Smooth muscle cell (in vitro differentiated cells): ENCODE measurements around the gene FHOD3. TPM values are rescaled to one million over a fixed set of nuclear protein-coding genes. Genes with fewer than 3 reads are reported as not detected.
A peak's percentile ranks its signal among the peaks of the same experiment; 100 is the strongest.

ENCODE experiments used
- DNase-seq: peaks from one replicate; lab custom pipeline; 2025; ENCODE audit not compliant: unreplicated experiment; lab: John Stamatoyannopoulos, UW
- H2AFZ ChIP-seq: fragments of 200-600 bp; sonication (generic); 2 replicates; pipeline ENCODE4 v1.6.0; 2016; ENCODE audit warnings: antibody characterized with exemption, low read depth, mild to moderate bottlenecking
- H3F3A ChIP-seq: fragments of 200-600 bp; sonication (generic); 2 replicates; pipeline ENCODE4 v1.6.0; 2017; ENCODE audit warnings: antibody characterized with exemption, low read depth
- H3K27ac ChIP-seq: fragments of 200-600 bp; sonication (generic); 2 replicates; pipeline ENCODE4 v1.5.1; 2016; ENCODE audit warnings: low read depth, mild to moderate bottlenecking
- H3K27me3 ChIP-seq: fragments of 200-600 bp; sonication (generic); 2 replicates; pipeline ENCODE4 v1.6.1; 2016; ENCODE audit warnings: low read depth, mild to moderate bottlenecking
- H3K36me3 ChIP-seq: fragments of 200-600 bp; sonication (generic); 2 replicates; pipeline ENCODE4 v1.5.1; 2016; ENCODE audit warnings: low read depth
- H3K4me1 ChIP-seq: fragments of 200-600 bp; sonication (generic); 2 replicates; pipeline ENCODE4 v1.5.1; 2016; ENCODE audit warnings: low read depth
- H3K4me2 ChIP-seq: fragments of 200-600 bp; sonication (generic); 2 replicates; pipeline ENCODE4 v1.6.0; 2016; ENCODE audit warnings: mild to moderate bottlenecking
- H3K4me3 ChIP-seq: fragments of 200-600 bp; sonication (generic); 2 replicates; pipeline ENCODE4 v1.5.1; 2016; ENCODE audit warnings: mild to moderate bottlenecking
- H3K79me2 ChIP-seq: fragments of 200-600 bp; sonication (generic); 2 replicates; pipeline ENCODE4 v1.6.0; 2016; ENCODE audit warnings: low read depth, mild to moderate bottlenecking
- H3K9ac ChIP-seq: fragments of 200-600 bp; sonication (generic); 2 replicates; pipeline ENCODE4 v1.6.0; 2016; ENCODE audit warnings: low read depth
- H3K9me3 ChIP-seq: fragments of 200-600 bp; sonication (generic); replicated peaks from 2 replicates; pipeline ENCODE4 v1.5.1; 2016; ENCODE audit warnings: low read depth
- H4K20me1 ChIP-seq: fragments of 200-600 bp; sonication (generic); 2 replicates; pipeline ENCODE4 v1.6.0; 2016; ENCODE audit warnings: low read depth
- CTCF ChIP-seq: fragments of 200-600 bp; sonication (generic); IDR thresholded peaks from 2 replicates; pipeline ENCODE4 v1.5.1; 2017; ENCODE audit warnings: borderline replicate concordance, mild to moderate bottlenecking, antibody characterized with exemption; ENCODE audit not compliant: insufficient read depth, poor library complexity, severe bottlenecking
- WGBS: methylation state at CpG from one replicate; pipeline ENCODE4 v1.1.7; 2016; ENCODE audit warnings: low lambda C conversion rate; 5-methylcytosine and 5-hydroxymethylcytosine counted together
- polyA plus RNA-seq: library from polyadenylated mRNA; unstranded; fragments of >200 nt; fragmentation: Nextera tagmentation; extraction: Ambion mirVana; gene quantifications from 2 replicates; pipeline ENCODE4 v1.2.1, GENCODE V29; 2016
- total RNA-seq: library from RNA; depleted of rRNA; stranded (reverse); fragments of >200 nt; gene quantifications from 2 replicates; pipeline ENCODE4 v1.2.3, GENCODE V29; 2014

Gene FHOD3
- total and polyA plus RNA-seq, 2 experiments from 2014 or later = 6.3 to 19.4 TPM

DNA sequence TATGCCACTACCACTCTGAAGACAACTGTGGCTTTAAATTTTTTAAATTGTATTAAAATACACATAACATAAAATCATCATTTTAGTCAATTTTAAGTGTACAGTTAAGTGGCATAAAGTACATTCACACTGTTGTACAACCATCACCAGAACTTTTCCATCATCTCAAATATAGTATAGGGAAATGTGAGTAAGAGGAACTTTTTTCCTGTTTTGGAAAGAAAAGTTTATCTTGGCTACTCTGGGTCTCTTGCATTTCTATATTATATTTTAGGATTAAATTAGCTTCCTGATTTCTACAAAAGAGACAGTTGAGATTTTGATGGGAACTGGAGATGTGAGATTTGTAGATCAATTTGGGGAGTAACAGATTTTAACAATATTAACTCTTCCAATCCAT is 528.0 kb downstream of the FHOD3 start:
- H3K4me1 ChIP-seq = peaks cover 3% of the 10 kb centered on the region
- H3K27ac ChIP-seq = no peak overlapping the region
- H3K4me3 ChIP-seq = no peak overlapping the region
- H4K20me1 ChIP-seq = no peaks in the 10 kb centered on the region
- H3K36me3 ChIP-seq = no peaks in the 10 kb centered on the region
- H3K4me2 ChIP-seq = no peak overlapping the region
- no peaks in the 10 kb centered on the region for H3K27me3 ChIP-seq
- H3K9ac ChIP-seq = no peak overlapping the region
- DNase-seq = no peak
- TF ChIP-seq CTCF = no peak
- no peak overlapping the region for H2AFZ ChIP-seq
- no peaks in the 10 kb centered on the region for H3F3A ChIP-seq
- H3K9me3 ChIP-seq = no peaks in the 10 kb centered on the region
- peaks cover 9% of the 10 kb centered on the region for H3K79me2 ChIP-seq

GRCh38 chr18:36826556-36826955 is 529.0 kb downstream of the FHOD3 start:
- TF ChIP-seq CTCF = no peak
- H3K27me3 ChIP-seq = no peaks in the 10 kb centered on the region
- no peak overlapping the region for H2AFZ ChIP-seq
- DNase-seq = no peak
- H3K9ac ChIP-seq = no peak overlapping the region
- no peak overlapping the region for H3K4me2 ChIP-seq
- H3K27ac ChIP-seq = no peak overlapping the region
- H3K9me3 ChIP-seq = no peaks in the 10 kb centered on the region
- H4K20me1 ChIP-seq = no peaks in the 10 kb centered on the region
- peaks cover 3% of the 10 kb centered on the region for H3K4me1 ChIP-seq
- H3K79me2 ChIP-seq = peaks cover 9% of the 10 kb centered on the region
- H3F3A ChIP-seq = no peaks in the 10 kb centered on the region
- H3K4me3 ChIP-seq = no peak overlapping the region
- WGBS = 96% methylated on average over 3 of the region's 3 CpGs
- H3K36me3 ChIP-seq = no peaks in the 10 kb centered on the region

- Histone ChIP-seq H3K27me3 (no peaks in the 10 kb centered on the region), H3K79me2 (peaks cover 9% of the 10 kb centered on the region)
- TF ChIP-seq CTCF = no peak
Observed at GRCh38 chr18:36828157-36828629, 530.7 kb downstream of the FHOD3 start.

DNA sequence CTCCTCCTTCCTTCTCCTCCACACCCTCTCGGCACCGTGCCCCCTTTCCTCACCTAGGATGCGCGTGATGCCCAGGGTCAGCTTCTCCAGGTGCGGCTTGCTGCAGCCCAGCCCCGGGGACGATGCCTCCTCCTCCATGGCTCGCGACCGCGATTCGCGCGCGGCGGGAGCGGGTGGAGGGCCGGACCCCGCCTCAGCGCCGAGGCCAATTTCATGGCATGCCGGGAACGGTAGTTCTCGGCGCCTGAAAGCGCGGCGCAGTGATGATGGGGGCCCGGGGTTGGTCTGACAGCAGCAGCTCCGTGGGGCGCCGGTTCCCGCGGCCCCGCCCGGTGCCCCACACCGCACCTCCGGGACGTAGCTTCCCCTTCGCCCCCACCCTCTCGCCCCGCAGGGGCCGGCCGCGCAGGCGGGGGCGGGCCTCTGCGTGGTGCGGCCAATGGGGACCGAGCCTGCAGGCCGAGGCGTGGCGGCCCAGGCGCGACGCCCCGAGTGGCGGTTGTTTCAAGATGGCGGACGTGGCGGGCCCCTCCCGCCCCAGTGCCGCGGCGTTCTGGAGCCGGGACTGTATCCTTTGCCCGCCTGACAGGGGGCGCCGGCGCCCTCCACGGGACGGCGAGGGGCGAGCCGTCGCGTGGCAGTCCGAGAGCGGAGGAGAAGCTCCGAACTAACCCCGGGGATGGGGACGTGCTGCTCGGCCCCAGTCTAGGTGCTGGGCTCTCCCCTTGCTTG is 531.3 kb downstream of the FHOD3 start, which contains the start of the genes KIAA1328 and TPGS2:
Gene KIAA1328 (plus strand): TSS at position 498 of the 732 bp plus-strand sequence. CDS start 12 bp downstream, at position 510.
Gene TPGS2 (minus strand): TSS at position 373 of the 732 bp plus-strand sequence. CDS start 235 bp downstream, at position 138.
- 2% methylated on average over 80 of the region's 83 CpGs for WGBS
- Histone ChIP-seq H3K4me3 (peak within 1 kb of the TSS; percentile 98), H3K27ac (peak within 1 kb of the TSS; percentile 79), H3K27me3 (no peaks in the 10 kb centered on the region), H3K9me3 (no peaks in the 10 kb centered on the region), H3K36me3 (no peaks in the 10 kb centered on the region), H2AFZ (peak within 1 kb of the TSS; percentile 95), H3K4me2 (peak within 1 kb of the TSS; percentile 87), H3K9ac (peak within 1 kb of the TSS; percentile 84), H3K4me1 (peaks cover 3% of the 10 kb centered on the region), H4K20me1 (no peaks in the 10 kb centered on the region), H3F3A (no peaks in the 10 kb centered on the region), H3K79me2 (peaks cover 9% of the 10 kb centered on the region)
- TF ChIP-seq CTCF = peak; percentile 28
- DNase-seq = peak; percentile 66

More at GRCh38 chr18:36828157-36828629, 530.7 kb downstream of the FHOD3 start:
- H4K20me1 ChIP-seq = no peaks in the 10 kb centered on the region
- no peak for DNase-seq
- under 1% methylated on average over 18 of the region's 18 CpGs for WGBS
- H3K36me3 ChIP-seq = no peaks in the 10 kb centered on the region
- H3K4me1 ChIP-seq = peaks cover 3% of the 10 kb centered on the region
- no peaks in the 10 kb centered on the region for H3F3A ChIP-seq
- H3K4me2 ChIP-seq = peak overlapping the region; percentile 87
- H3K4me3 ChIP-seq = peak overlapping the region; percentile 98
- peak overlapping the region; percentile 95 for H2AFZ ChIP-seq
- H3K9ac ChIP-seq = peak overlapping the region; percentile 84
- H3K27ac ChIP-seq = peak overlapping the region; percentile 79
- no peaks in the 10 kb centered on the region for H3K9me3 ChIP-seq
